ENCODE results near the gene NT5DC2.

DNA sequence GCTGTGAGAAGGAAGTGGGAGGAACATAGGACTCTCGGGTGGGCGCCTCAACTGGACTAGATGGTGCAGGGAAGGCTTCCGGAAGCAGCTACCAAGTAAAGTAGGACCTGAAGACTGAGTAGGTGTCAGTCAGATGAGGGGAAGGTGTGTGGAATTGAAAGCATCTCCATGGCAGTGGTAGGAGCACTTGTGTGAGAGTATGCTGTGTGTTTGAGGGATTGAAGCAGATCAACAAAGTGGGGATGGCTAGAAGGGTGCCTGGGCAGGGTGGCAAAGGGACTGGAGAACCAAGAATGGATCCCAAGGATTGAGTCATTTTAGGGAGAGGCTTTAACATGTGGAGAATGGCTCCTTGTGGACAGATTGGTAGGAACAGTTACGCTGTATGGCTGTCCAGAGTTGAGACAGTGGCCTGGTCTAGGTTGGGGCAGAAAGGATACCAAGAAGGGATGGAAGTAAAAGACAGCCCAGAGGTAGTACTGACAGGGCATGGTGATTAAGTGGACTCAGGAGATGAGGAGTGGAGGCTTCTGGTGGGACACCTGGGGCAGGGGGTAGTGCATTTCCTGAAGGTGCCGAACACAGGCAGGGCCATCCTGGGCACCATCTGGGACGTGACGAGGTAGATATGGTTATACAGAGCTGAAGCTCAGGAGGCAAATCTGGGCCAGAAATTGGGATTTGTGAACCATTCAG lies 4.2 kb upstream of the NT5DC2 start:
- TF ChIP-seq, protein P1, sequence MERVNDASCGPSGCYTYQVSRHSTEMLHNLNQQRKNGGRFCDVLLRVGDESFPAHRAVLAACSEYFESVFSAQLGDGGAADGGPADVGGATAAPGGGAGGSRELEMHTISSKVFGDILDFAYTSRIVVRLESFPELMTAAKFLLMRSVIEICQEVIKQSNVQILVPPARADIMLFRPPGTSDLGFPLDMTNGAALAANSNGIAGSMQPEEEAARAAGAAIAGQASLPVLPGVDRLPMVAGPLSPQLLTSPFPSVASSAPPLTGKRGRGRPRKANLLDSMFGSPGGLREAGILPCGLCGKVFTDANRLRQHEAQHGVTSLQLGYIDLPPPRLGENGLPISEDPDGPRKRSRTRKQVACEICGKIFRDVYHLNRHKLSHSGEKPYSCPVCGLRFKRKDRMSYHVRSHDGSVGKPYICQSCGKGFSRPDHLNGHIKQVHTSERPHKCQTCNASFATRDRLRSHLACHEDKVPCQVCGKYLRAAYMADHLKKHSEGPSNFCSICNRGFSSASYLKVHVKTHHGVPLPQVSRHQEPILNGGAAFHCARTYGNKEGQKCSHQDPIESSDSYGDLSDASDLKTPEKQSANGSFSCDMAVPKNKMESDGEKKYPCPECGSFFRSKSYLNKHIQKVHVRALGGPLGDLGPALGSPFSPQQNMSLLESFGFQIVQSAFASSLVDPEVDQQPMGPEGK (CRISPR knock-in tag; IDR thresholded peaks at IDR 0.05; ENCODE audit: borderline replicate concordance) = no peak
- no peak for TF ChIP-seq ARNTL (CRISPR knock-in tag; IDR thresholded peaks at IDR 0.05; ENCODE audit: borderline replicate concordance, low read depth)
- no peak for TF ChIP-seq TCF4 (CRISPR knock-in tag; IDR thresholded peaks at IDR 0.05; ENCODE audit: borderline replicate concordance)
- TF ChIP-seq, protein P2, sequence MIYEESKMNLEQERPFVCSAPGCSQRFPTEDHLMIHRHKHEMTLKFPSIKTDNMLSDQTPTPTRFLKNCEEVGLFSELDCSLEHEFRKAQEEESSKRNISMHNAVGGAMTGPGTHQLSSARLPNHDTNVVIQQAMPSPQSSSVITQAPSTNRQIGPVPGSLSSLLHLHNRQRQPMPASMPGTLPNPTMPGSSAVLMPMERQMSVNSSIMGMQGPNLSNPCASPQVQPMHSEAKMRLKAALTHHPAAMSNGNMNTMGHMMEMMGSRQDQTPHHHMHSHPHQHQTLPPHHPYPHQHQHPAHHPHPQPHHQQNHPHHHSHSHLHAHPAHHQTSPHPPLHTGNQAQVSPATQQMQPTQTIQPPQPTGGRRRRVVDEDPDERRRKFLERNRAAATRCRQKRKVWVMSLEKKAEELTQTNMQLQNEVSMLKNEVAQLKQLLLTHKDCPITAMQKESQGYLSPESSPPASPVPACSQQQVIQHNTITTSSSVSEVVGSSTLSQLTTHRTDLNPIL (CRISPR knock-in tag; IDR thresholded peaks at IDR 0.05; ENCODE audit: low read depth) = no peak
- no peak for TF ChIP-seq CSDC2 (CRISPR knock-in tag; IDR thresholded peaks at IDR 0.05)

All from SK-N-SH treated with all-trans-retinoic acid at 6 μM for 48 hours (cell line).